AG20443 (cell line): ENCODE data around the gene VTI1A.

Source experiments
- DNase-seq: peaks from one replicate; pipeline ENCODE4 v3.0.0; 2012; ENCODE audit warnings: low spot score, mixed read lengths

Gene VTI1A

DNA sequence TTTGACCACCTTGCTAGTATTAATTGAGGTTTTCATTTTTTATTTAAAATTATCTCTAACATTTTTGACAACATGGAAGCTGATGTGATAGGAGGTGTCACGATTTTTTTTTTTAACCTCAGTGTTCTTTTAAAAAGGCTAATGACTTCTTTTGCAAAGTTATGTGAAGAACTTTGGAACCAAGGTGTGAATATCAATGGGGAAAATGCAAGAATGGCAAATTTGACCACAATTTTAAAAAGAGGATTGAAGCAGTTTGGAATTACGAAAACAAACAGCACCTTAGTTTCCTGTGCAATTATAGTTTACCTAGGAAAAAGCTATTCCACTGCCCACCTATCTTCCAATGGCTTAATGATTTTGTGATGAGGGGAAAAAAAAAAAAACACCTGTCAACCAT, 232.4 kb downstream of the VTI1A start:
- no peak for DNase-seq

- DNase-seq = no peak
Observed at GRCh38 chr10:112680586-112680985, 233.6 kb downstream of the VTI1A start.

DNA sequence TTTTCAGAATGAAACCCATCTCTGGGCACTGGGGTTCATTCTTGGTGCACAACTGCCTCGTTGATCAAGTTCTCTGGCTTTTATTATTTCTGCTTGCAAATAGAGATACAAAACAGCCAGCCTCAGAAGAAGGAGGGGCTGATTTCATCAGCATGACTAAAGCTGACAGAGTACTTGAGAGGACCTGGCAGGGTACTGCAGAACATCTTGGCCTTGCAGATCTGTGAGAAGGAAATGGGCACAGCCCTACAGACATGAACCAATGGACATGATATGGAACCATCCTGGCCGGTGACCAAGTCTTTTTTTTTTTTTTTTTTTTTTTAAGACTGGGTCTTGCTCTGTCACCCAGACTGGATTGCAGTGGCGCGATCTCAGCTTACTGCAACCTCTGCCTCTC, 240.6 kb downstream of the VTI1A start:
- peak; percentile 70 for DNase-seq

DNA sequence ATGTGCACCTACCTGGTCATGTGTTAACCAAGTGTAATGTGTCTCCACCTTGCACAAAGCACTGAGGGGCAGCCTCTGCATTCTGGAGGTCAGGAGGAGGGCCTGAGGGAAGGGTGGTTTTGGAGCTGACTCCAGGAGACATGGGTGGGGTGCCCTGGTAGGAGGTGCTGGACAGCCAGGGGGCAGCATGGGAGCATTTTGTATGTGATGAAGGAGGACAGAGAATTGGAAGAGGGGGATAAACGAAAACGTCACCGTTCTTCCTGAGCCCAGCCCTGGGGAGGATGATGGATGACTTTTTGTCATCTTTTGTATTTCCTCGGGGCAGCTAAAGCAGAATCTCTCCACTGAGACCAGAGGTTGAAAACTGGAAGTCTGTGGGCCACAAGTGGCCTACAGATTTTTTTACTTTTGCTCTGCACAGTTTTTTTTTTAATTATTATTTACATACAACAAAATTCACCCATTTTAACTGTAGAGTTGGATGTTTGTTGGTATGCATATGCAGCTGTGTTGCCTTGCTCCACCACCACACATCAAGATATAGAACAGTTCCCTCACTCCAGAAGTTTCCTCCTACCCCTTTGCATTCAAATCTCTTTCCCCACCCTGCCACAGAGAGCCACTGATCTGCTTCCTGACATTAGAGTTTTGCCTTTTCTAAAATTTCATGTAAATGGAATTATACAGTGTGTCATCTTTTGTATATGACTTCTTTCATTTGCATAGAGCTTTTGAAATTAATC, 242.5 kb downstream of the VTI1A start:
- peak; percentile 56 for DNase-seq

DNA sequence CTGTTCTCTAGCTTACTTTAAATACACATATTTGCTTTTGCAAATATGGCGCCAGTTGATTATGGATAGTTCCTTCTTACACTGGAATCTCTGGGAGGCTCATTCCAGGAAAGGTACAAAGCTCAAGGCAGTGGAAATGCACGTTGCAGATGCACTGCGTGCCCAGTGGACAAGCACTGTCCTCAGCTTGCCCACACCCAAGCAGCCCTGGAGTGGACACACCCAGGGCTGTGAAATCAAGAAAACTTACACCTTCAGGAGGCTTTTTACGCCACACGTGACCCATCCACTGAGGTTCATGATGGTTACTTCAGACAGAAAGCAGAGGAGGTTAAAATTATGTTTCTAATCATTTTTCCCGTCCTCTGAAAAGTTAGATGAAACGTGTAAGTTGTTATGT, 248.5 kb downstream of the VTI1A start:
- DNase-seq = no peak

GRCh38 chr10:112696592-112696991, 249.6 kb downstream of the VTI1A start:
- DNase-seq = no peak

GRCh38 chr10:112698133-112698817, 251.3 kb downstream of the VTI1A start:
- DNase-seq = no peak

- no peak for DNase-seq
Observed at GRCh38 chr10:112698818-112699164, 251.8 kb downstream of the VTI1A start.

GRCh38 chr10:112700215-112700671, 253.2 kb downstream of the VTI1A start:
- no peak for DNase-seq

DNA sequence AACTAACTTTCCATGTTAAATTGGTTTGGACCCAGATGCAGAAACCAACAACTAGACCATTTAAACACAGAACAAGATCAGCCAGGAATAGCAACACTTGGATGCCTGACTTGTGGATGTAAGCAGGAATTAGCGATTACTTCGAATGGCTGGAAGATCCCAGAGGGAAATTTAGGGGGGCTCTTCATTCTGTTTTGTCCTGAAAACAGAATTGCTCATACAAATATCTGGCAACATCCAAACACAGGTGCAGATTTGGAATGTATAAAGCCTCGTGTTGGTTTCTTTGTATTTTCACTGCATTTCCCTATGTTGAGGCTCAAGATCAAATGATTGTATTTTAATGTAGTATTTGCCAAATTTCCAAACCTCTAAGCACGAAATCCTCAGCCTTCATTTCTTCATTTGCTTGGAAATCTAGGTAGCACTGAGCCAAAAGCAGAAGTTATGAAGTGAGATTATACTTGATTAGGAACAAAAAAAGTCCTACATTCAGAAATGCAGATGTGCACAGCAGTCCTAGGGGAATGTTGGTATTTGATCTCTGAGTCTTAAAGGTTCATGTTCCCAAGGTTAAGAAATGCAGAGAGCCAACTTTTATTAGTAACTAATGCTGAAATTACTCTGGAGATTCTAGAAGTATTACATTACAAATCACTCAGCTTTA, 254.3 kb downstream of the VTI1A start:
- DNase-seq = no peak

DNA sequence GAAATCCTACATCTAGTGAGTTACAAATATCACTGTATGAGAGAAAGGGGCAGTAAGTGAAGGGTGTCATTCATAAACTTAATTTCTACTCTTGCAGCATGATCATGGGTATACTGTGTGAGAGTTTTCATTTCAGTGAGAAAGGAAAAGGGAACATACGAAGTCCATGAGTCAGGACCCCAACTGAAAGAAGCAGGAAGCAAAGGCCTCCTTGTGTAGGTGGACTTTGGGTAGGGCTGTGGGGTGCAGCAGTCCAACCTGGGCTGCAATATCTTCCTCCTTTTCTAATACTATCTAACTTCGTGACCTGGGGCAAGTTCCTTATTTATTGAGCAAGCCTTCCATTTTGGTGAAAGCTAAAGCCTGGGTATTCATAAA, 254.9 kb downstream of the VTI1A start:
- no peak for DNase-seq

DNA sequence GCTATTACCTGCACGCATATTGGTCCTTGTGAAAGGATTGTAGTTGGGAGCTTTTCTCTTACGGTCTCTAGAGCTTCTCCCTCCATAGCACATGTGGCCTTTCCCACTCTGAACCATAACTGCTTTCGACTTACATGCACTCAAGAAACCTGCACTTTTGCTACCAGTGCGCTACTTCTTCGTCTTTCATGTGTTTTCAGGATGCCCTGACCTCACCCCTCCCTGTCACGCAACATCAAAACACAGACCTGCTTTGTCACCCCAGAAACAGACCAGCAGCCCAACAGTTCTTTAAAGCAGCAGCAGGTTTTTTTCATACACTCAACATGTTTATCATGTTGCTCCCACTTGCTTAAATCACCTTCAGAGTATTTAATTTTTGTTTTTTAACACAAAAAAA, 259.6 kb downstream of the VTI1A start:
- DNase-seq = no peak

DNA sequence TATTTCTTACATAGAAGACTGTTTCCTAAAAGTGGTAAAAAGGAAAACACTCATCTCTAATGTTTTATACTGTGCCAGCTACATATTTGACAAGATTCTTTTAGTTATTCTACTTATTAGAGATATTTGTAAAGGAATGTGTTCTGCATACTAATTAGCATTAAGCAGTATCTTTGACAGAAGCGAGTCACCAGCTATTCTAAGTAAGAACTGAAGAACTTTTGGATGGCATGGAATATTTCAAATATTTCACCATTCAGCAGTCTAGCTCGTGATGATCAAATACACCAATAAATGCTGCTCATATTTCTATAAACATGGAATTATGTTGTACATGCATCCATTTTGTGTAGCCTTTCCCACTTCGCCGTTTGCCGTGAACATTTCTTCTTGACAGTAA, 261.4 kb downstream of the VTI1A start:
- DNase-seq = no peak

- no peak for DNase-seq
Observed at GRCh38 chr10:112710528-112710927, 263.5 kb downstream of the VTI1A start.

- no peak for DNase-seq
Observed at GRCh38 chr10:112711366-112711765, 264.4 kb downstream of the VTI1A start.

DNA sequence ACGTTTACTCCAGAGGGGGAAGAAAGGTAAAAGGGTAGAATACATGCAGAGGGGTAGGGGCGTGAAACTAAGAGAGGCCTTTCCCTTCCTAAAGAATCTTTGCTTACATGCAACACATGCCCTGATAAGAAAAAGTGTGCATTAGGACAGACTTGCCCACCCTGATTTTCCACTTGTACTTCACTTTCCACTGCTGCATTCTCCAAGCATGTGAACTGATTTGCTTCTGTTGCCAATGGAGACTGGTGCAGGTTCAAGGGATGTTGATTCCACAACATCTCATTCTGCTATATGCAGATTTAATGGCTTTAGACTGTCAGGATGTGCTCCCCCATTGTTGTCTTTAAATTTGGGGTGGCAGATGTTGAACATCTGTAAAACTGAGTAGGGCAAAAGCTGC, 265.5 kb downstream of the VTI1A start:
- no peak for DNase-seq

DNA sequence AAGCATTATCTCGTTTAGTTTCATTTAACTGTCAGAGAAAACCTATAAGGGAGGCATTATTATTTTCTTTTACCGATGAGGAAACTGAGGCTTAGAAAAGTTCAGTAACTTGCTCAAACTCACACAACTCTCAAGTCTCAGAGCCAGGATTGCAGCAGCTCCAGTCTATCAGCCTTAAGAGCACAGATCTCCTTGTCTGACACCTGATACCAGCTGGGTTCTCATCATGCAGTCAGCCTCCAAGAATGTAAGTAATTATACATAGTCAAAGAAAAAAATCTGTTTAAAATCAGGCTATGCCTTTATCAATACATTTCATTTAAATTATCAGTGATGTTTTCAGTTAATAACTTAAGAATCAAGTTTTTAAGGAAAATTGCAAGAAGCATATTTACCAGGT, 266.4 kb downstream of the VTI1A start:
- DNase-seq = no peak

GRCh38 chr10:112715581-112715980, 268.6 kb downstream of the VTI1A start:
- no peak for DNase-seq

DNA sequence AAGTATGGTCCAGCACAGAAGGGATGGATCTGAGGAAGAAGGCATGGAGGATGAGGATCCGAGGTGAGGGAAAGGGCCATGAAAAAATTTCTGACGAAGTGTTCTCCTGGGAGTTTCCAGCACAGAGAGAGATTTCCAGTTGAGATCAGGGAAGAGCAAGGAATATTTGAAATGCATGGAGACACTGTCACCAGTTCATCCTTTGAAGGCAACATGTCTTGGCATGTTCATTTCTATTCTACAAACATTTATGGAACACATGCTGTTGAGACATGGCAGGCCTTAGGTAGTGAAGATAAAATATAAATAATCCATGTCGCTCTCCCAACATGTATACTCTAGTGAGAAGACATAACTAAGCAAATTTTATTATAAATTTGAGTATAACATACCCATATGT, 269.1 kb downstream of the VTI1A start:
- DNase-seq = no peak

DNA sequence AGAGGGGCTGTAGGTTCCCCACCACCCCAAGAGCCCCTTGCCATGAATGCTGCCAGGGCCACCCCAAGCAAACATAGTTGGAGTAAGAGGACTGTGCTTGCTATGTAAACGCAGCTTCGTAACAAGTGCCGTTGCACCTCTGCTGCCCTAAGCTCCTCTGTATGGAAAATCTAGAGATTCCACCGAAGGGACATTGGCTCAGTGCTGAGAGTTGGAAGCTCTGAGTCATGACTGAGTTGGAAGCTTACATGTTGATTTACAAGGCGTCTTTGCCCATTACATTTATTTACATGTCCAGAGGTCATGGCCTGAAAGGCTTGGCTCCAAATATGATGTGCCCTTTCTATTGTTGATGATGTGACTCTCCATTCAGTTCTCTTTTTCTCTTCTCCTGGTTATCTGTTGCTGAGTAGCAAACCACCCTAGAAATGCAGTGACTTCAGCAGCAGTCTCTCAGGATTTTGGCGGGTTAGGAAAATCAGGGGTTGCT, 270.0 kb downstream of the VTI1A start:
- peak; percentile 17 for DNase-seq

DNA sequence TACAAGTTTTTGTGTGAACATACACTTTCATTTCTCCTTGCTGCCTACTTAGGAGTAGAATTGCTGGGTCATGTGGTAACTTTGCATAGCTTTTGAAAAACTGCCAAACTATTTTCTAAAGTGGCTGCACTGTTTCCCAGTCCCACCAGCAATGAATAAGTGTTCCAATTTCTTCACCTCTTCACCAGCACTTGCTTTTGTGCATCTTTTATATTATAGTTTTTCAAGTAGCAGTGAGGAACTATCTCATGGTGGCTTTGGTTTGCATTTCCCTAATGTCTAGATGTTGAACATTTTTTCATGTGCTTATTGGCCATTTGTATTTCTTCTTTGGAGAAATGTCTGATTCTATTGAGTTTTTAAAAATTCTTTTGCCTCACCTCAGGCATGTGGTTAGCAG, 273.2 kb downstream of the VTI1A start:
- no peak for DNase-seq

DNA sequence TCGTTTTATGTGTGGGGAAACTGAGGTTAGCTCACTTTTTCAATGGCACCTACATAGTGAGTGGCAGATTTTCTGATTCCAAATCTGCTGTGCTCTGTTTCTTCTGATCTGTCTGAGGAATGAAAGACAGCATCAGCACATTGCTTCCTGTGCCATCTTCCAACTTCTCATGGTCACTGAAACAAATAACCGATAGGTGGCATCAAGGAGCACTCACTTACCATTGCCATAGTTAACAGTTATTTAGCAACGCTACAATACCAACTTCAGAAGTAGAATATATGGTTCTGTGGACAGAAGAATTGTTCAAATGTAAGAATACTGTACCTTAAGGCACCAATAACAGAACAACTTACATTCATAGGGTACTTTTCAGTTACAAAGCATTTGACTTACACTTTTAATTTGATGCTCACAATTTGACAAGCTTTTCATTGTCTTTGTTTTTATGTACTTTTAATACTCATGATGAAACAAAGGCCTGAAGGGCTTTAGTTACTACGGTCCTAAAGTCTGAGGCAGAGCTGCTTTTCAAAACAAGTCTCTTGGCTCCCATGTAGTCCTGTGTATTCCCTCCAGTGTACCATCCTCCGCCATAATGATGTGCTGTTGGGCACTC, 274.2 kb downstream of the VTI1A start:
- peak; percentile 32 for DNase-seq

- no peak for DNase-seq
Observed at GRCh38 chr10:112722758-112723157, 275.7 kb downstream of the VTI1A start.
